Mammary epithelial cell (primary cell): ENCODE measurements around the gene TCERG1L.

ENCODE experiments used
- EZH2 ChIP-seq: IDR thresholded peaks from 2 replicates; pipeline ENCODE4 v1.6.1; 2012; ENCODE audit warnings: low read length, inconsistent platforms, borderline replicate concordance
- TF ChIP-seq, protein P1 (sequence below), 2 donors: IDR thresholded peaks in 1 of 2; conservative IDR thresholded peaks in 1 of 2; 2 replicates each; pipeline ENCODE4 v1.5.1; 2011 to 2012; ENCODE audit warnings: inconsistent platforms in 2 of 2, low read length in 2 of 2, mild to moderate bottlenecking in 2 of 2, control low read depth in 1 of 2, low read depth in 1 of 2; ENCODE audit not compliant: insufficient read depth in 1 of 2; ENCODE audit errors: extremely low read depth in 1 of 2

DNA sequence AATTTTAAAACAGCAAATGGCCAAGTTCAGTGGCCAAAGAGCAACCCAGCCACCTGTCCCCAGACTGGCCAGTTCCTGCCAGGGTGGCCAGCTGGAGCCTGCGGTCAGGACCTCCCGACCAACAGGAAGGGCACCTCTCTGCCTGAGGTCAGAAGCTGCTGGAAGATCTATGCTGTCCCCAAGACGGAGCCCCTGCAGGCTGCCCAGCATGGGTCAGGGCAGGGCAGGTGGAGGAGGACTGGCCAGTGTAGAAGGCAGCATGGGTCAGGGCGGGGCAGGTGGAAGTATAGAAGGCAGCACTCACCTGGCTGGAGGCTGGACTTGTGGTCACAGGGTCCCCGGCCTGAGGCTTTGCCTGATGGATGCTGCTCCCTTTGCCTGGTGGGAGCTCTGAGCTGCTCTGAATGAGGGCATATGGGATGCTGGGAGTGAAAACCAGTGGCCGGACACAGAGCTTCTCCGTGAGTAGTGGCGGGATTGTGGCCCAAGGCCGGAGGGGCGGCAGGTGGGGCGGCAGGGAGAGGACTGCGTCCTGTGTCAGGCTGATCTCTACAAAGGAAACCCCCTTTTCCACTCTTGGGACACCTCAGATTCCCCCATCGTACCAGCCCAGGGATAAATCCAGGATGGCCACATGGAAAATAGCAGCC is 229.2 kb downstream of the TCERG1L start:
- TF ChIP-seq, protein P1, sequence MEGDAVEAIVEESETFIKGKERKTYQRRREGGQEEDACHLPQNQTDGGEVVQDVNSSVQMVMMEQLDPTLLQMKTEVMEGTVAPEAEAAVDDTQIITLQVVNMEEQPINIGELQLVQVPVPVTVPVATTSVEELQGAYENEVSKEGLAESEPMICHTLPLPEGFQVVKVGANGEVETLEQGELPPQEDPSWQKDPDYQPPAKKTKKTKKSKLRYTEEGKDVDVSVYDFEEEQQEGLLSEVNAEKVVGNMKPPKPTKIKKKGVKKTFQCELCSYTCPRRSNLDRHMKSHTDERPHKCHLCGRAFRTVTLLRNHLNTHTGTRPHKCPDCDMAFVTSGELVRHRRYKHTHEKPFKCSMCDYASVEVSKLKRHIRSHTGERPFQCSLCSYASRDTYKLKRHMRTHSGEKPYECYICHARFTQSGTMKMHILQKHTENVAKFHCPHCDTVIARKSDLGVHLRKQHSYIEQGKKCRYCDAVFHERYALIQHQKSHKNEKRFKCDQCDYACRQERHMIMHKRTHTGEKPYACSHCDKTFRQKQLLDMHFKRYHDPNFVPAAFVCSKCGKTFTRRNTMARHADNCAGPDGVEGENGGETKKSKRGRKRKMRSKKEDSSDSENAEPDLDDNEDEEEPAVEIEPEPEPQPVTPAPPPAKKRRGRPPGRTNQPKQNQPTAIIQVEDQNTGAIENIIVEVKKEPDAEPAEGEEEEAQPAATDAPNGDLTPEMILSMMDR (conservative IDR thresholded peaks at IDR 0.05 in 1 of 2, IDR thresholded peaks at IDR 0.05 in 1 of 2; ENCODE audit: extremely low read depth in 1 of 2, insufficient read depth in 1 of 2, low read depth in 1 of 2, low read length in 2 of 2), result no peak
- TF ChIP-seq EZH2, result no peak
